Gastrocnemius medialis (tissue), 4 donors: ENCODE data around the gene WDR82.

Experiments used
- CTCF ChIP-seq, 5 experiments: fragments of 450-650 bp in 3 of 5; fragments of 200-600 bp in 2 of 5; sonication (generic) in 2 of 5; IDR thresholded peaks in 4 of 5; conservative IDR thresholded peaks in 1 of 5; 1 replicate in 4 of 5; 2 replicates in 1 of 5; pipeline ENCODE4 v1.5.1; 2016 to 2019; ENCODE audit warnings: antibody characterized with exemption in 5 of 5, mild to moderate bottlenecking in 3 of 5, moderate library complexity in 3 of 5
- POLR2A ChIP-seq, 2 donors: fragments of 450-650 bp; IDR thresholded peaks; one replicate each; pipeline ENCODE4 v1.6.1; 2017; ENCODE audit warnings: antibody characterized with exemption in 2 of 2, mild to moderate bottlenecking in 2 of 2, moderate library complexity in 2 of 2

DNA sequence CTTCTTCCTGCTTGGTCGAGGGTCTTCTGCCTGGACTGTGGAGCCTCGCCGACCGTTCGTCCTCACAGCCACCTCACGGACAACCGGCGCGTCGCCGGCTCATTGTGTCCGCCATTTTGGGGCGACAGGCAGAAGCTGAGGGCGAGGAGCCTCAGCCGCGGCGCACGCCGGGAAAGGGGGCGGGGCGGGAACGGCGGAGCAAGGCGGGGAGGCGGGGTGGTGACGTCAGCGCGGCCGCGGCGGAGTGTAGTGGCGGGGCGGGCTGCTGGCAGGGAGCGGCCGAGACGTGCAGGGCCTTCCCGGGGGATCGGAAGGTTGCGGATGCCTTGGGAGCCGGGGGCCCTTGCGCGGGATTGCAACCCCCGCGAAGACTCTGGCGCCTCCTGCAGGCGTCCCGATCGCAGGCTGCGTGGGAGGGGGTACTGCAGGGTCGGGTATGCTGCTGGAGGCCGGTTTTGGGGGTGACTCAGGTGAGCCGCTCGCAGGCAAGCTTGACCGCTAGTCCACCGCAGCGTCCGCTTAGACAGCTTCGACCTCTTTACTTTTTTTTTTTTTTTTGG is at the start of gene WDR82:
- TF ChIP-seq CTCF (IDR thresholded peaks at IDR 0.05 in 4 of 5, conservative IDR thresholded peaks at IDR 0.05 in 1 of 5) (peak; percentile 40 to 68 (median 59)), POLR2A (IDR thresholded peaks at IDR 0.05) (peak; percentile 82 to 88)
